B cell (primary cell): ENCODE measurements around the gene ZNF385D. TPM values are rescaled to one million over a fixed set of nuclear protein-coding genes. Genes with fewer than 3 reads are reported as not detected.

Experiments
- ATAC-seq: fragments of 200-7000 bp; cut with Tn5 transposase; one replicate; pipeline ENCODE4 v1.10.0; 2021; ENCODE audit warnings: low read depth, mild to moderate bottlenecking, moderate number of reproducible peaks, moderate library complexity
- CTCF ChIA-PET: fragments of 350-600 bp; sonication (Branson Sonifier 250); formaldehyde crosslinking; loops from one replicate; lab custom pipeline; 2021; ENCODE audit warnings: antibody characterized with exemption, inconsistent platforms; lab: Charles Lee
- POLR2A ChIA-PET: fragments of 350-600 bp; sonication (Branson Sonifier 250); formaldehyde crosslinking; loops from one replicate; lab custom pipeline; 2021; ENCODE audit warnings: antibody characterized with exemption; lab: Charles Lee
- DNase-seq: peaks from one replicate; pipeline ENCODE4 v3.0.0; 2013
- H2AFZ ChIP-seq: 2 replicates; pipeline ENCODE4 v1.6.1; 2012; ENCODE audit warnings: mild to moderate bottlenecking, low read depth, low read length; ENCODE audit not compliant: insufficient read depth, poor library complexity, severe bottlenecking
- H3K27ac ChIP-seq, 2 donors: 1 replicate in 1 of 2; 2 replicates in 1 of 2; pipeline ENCODE4 v1.5.1; 2012 to 2013; ENCODE audit warnings: low read length in 2 of 2, mild to moderate bottlenecking in 2 of 2, moderate library complexity in 1 of 2
- H3K27me3 ChIP-seq, 4 experiments: fragments of 200-600 bp in 1 of 4; sonication (generic) in 1 of 4; replicated peaks in 1 of 4; 1 replicate in 2 of 4; 2 replicates in 2 of 4; pipeline versions ENCODE4 v1.6.1 to v1.7.0; 2013 to 2016; ENCODE audit warnings: low read length in 3 of 4, mild to moderate bottlenecking in 2 of 4, mixed read lengths in 1 of 4, moderate library complexity in 1 of 4; ENCODE audit not compliant: insufficient read depth in 4 of 4, control insufficient read depth in 3 of 4; ENCODE audit errors: control extremely low read depth in 1 of 4
- H3K36me3 ChIP-seq, 2 experiments: replicated peaks in 1 of 2; 1 replicate in 1 of 2; 2 replicates in 1 of 2; pipeline versions ENCODE4 v1.6.1 to v1.7.1; 2013; ENCODE audit warnings: low read length in 1 of 2; ENCODE audit not compliant: insufficient read depth in 2 of 2, control insufficient read depth in 1 of 2; ENCODE audit errors: control extremely low read depth in 1 of 2, extremely low read depth in 1 of 2
- H3K4me1 ChIP-seq, 2 donors: fragments of 200-600 bp in 1 of 2; sonication (generic) in 1 of 2; 1 replicate in 1 of 2; 2 replicates in 1 of 2; pipeline versions ENCODE4 v1.5.1 to v1.6.1; 2013 to 2017; ENCODE audit warnings: low read length in 2 of 2; ENCODE audit not compliant: control insufficient read depth in 2 of 2, insufficient read depth in 2 of 2
- H3K4me2 ChIP-seq: replicated peaks from 2 replicates; pipeline ENCODE3; 2012; ENCODE audit warnings: mild to moderate bottlenecking, low read depth, low read length; ENCODE audit not compliant: poor library complexity, severe bottlenecking
- H3K4me3 ChIP-seq, 5 experiments: fragments of 200-600 bp in 1 of 5; sonication (generic) in 1 of 5; 1 replicate in 3 of 5; 2 replicates in 2 of 5; pipeline versions ENCODE4 v1.5.1 to v1.7.0; 2011 to 2016; ENCODE audit warnings: low read length in 4 of 5, mild to moderate bottlenecking in 4 of 5, low read depth in 2 of 5, control low read depth in 1 of 5, moderate library complexity in 1 of 5; ENCODE audit not compliant: insufficient read depth in 1 of 5; ENCODE audit errors: control extremely low read depth in 1 of 5, extremely low read depth in 1 of 5
- H3K79me2 ChIP-seq: fragments of 200-600 bp; sonication (generic); one replicate; pipeline ENCODE4 v1.6.0; 2016; ENCODE audit warnings: low read length; ENCODE audit not compliant: control insufficient read depth, insufficient read depth
- H3K9ac ChIP-seq: fragments of 200-600 bp; sonication (generic); 2 replicates; pipeline ENCODE4 v1.6.1; 2017; ENCODE audit warnings: mild to moderate bottlenecking, low read length, moderate library complexity
- H3K9me3 ChIP-seq, 3 donors: one replicate each; pipeline versions ENCODE4 v1.6.1 to v1.7.1; 2013; ENCODE audit warnings: low read length in 2 of 3; ENCODE audit not compliant: control insufficient read depth in 2 of 3, insufficient read depth in 1 of 3; ENCODE audit errors: control extremely low read depth in 1 of 3
- H4K20me1 ChIP-seq: 2 replicates; pipeline ENCODE4 v1.6.0; 2012; ENCODE audit warnings: mild to moderate bottlenecking, low read length; ENCODE audit not compliant: insufficient read depth, control insufficient read depth, poor library complexity, severe bottlenecking
- H3K27ac Mint-ChIP-seq: one replicate; pipeline ENCODE4 v1.8.0; 2021; ENCODE audit warnings: mixed read lengths
- H3K27me3 Mint-ChIP-seq: one replicate; pipeline ENCODE4 v1.8.0; 2021; ENCODE audit warnings: mixed read lengths
- H3K4me1 Mint-ChIP-seq: one replicate; pipeline ENCODE4 v1.8.0; 2021; ENCODE audit warnings: mixed read lengths
- H3K4me3 Mint-ChIP-seq: one replicate; pipeline ENCODE4 v1.8.0; 2021; ENCODE audit warnings: mixed read lengths
- H3K9me3 Mint-ChIP-seq: one replicate; pipeline ENCODE4 v1.8.0; 2022; ENCODE audit warnings: mixed read lengths; ENCODE audit not compliant: insufficient read depth
- EZH2 ChIP-seq: IDR thresholded peaks from 2 replicates; pipeline ENCODE4 v1.6.1; 2012; ENCODE audit warnings: borderline replicate concordance, low read depth, mild to moderate bottlenecking, moderate library complexity, low read length; ENCODE audit not compliant: insufficient read depth, poor library complexity, severe bottlenecking
- WGBS: methylation state at CpG from one replicate; pipeline ENCODE4 v1.1.5; 2013; ENCODE audit warnings: missing lambda C conversion rate; ENCODE audit not compliant: insufficient coverage; 5-methylcytosine and 5-hydroxymethylcytosine counted together
- intact Hi-C: fragments of 100-400 bp; cut with micrococcal nuclease; formaldehyde crosslinking; loops from one replicate; pipeline ENCODE4 v1.10.0; 2022
- polyA plus RNA-seq: library from polyadenylated mRNA; depleted of rRNA; stranded (reverse); fragments of >200 nt; gene quantifications from 2 replicates; pipeline ENCODE4 v1.2.3, GENCODE V29; 2012
- total RNA-seq, 2 donors: library from RNA; stranded (reverse); fragments of 120-200 nt in 1 of 2; gene quantifications; 1 replicate in 1 of 2; 2 replicates in 1 of 2; pipeline versions ENCODE4 v1.2.3 to v1.2.4, GENCODE V29; 2013 to 2022
- TF ChIP-seq, protein P1 (sequence below): fragments of 200-600 bp; IDR thresholded peaks from one replicate; pipeline ENCODE4 v1.8.0; 2022; ENCODE audit warnings: antibody characterized with exemption, mild to moderate bottlenecking

ZNF385D gene
- total and polyA plus RNA-seq, 2 donors (not counting 1 experiment from before 2014, with no cell fraction given): not detected

DNA sequence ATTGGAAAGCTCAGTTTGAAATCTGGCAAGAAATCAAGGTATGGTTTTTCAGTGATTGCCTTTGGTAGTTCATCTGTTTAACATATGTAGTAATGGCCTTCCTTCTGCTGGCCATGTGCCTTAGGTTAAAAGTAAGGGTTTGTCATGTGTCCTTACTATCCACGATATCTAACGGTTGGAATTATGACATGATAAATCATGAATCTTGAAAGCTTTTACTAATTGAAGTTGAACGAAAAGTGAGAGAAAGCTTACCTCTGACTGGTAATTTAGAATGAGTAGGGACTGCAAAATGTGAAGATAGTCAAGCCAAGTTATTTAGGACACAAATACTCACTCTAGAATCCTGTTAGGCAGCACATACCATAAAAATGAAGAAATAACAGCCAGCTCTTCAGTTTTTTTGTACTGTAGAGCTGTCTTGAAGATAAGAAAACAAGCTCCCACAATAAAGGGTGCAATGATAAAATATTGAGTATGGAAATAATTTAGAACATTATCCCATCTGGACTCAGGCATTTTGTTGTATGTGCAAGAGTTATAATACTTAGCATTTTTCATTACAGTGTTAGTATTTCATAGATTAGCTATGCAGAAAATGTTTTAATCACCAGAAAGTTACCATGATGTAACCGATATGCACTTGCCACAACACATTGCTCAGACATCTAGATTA, 303.4 kb downstream of the ZNF385D start:
- no CpG with 5 or more reads among the region's 4 CpGs for WGBS
- Histone ChIP-seq H3K27me3 (no peaks in the 10 kb centered on the region), H3K79me2 (no peaks in the 10 kb centered on the region), H3K4me2 (no peak overlapping the region), H2AFZ (no peak overlapping the region), H3K4me1 (no peaks in the 10 kb centered on the region), H3K9ac (no peak overlapping the region), H3K27ac (no peak overlapping the region), H3K9me3 (peaks cover 0 to 4% (median 0%) of the 10 kb centered on the region in 3 donors), H4K20me1 (no peaks in the 10 kb centered on the region), H3K4me3 (no peak overlapping the region), H3K36me3 (no peaks in the 10 kb centered on the region)
- POLR2A ChIA-PET: no interaction called here
- TF ChIP-seq, protein P1, sequence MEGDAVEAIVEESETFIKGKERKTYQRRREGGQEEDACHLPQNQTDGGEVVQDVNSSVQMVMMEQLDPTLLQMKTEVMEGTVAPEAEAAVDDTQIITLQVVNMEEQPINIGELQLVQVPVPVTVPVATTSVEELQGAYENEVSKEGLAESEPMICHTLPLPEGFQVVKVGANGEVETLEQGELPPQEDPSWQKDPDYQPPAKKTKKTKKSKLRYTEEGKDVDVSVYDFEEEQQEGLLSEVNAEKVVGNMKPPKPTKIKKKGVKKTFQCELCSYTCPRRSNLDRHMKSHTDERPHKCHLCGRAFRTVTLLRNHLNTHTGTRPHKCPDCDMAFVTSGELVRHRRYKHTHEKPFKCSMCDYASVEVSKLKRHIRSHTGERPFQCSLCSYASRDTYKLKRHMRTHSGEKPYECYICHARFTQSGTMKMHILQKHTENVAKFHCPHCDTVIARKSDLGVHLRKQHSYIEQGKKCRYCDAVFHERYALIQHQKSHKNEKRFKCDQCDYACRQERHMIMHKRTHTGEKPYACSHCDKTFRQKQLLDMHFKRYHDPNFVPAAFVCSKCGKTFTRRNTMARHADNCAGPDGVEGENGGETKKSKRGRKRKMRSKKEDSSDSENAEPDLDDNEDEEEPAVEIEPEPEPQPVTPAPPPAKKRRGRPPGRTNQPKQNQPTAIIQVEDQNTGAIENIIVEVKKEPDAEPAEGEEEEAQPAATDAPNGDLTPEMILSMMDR: no peak
- TF ChIP-seq EZH2: no peak
- Mint-ChIP-seq H3K9me3 (no peaks in the 10 kb centered on the region), H3K27me3 (no peaks in the 10 kb centered on the region), H3K27ac (no peak overlapping the region), H3K4me3 (no peak overlapping the region), H3K4me1 (no peaks in the 10 kb centered on the region)
- CTCF ChIA-PET: no interaction called here
- ATAC-seq (no peak), DNase-seq (no peak)
- intact Hi-C loops: no loop called here

DNA sequence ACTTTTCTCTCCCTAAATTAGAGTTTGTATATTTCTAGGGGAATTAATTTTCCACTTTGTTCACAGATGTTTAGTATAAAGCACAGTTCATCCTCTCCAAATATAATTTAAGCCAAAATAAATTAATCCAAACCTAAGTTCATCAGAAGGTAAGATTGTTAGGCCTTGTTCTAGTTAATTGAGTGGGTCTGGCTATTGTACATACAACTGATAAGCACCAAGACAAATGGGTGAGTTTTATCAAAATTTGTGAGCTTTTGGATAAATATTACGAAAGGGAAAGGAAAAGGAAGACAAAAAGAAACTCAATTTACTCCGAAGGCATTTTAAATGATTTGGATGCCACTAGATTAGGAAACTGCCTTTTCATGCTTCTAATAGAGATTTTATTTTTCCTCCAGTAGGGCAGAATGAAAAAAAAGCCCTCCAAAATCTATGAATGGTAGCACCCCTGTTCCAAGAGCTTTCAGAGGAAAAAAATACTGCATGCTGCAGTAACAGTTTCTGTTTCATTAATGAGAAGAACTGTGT, 304.0 kb downstream of the ZNF385D start:
- no peak overlapping the region for H2AFZ ChIP-seq
- intact Hi-C loops: no loop called here
- no peak overlapping the region for H3K27ac Mint-ChIP-seq
- peaks cover 0 to 4% (median 0%) of the 10 kb centered on the region in 3 donors for H3K9me3 ChIP-seq
- H3K4me1 Mint-ChIP-seq: no peaks in the 10 kb centered on the region
- POLR2A ChIA-PET: no interaction called here
- H3K27me3 ChIP-seq: no peaks in the 10 kb centered on the region
- no peaks in the 10 kb centered on the region for H3K79me2 ChIP-seq
- ATAC-seq (no peak), DNase-seq (no peak)
- no peak overlapping the region for H3K9ac ChIP-seq
- no peaks in the 10 kb centered on the region for H3K27me3 Mint-ChIP-seq
- WGBS: no CpG with 5 or more reads among the region's 2 CpGs
- no peak overlapping the region for H3K4me2 ChIP-seq
- H3K9me3 Mint-ChIP-seq: no peaks in the 10 kb centered on the region
- H3K4me3 ChIP-seq: no peak overlapping the region
- no peaks in the 10 kb centered on the region for H3K36me3 ChIP-seq
- no peaks in the 10 kb centered on the region for H4K20me1 ChIP-seq
- no peak overlapping the region for H3K4me3 Mint-ChIP-seq
- H3K27ac ChIP-seq: no peak overlapping the region
- CTCF ChIA-PET: no interaction called here
- TF ChIP-seq EZH2: no peak
- TF ChIP-seq, protein P1: no peak
- no peaks in the 10 kb centered on the region for H3K4me1 ChIP-seq
